Suprapubic skin (tissue), 4 donors: ENCODE measurements around the gene SCARB1. TPM values are rescaled to one million over a fixed set of nuclear protein-coding genes. Genes with fewer than 3 reads are reported as not detected.

Source experiments
- DNase-seq, 2 donors: peaks; one replicate each; pipeline ENCODE4 v3.0.0-alpha.2; 2019; ENCODE audit warnings: low spot score in 2 of 2
- H3K27ac ChIP-seq: fragments of 200-600 bp; sonication (generic); one replicate; pipeline ENCODE4 v1.5.1; 2019
- H3K27me3 ChIP-seq: fragments of 200-600 bp; sonication (generic); one replicate; pipeline ENCODE4 v1.5.1; 2019
- H3K36me3 ChIP-seq: fragments of 200-600 bp; sonication (generic); one replicate; pipeline ENCODE4 v1.5.1; 2019
- H3K4me1 ChIP-seq: fragments of 200-600 bp; sonication (generic); one replicate; pipeline ENCODE4 v1.5.1; 2019
- H3K4me3 ChIP-seq: fragments of 200-600 bp; sonication (generic); one replicate; pipeline ENCODE4 v1.5.1; 2019; ENCODE audit warnings: mild to moderate bottlenecking
- H3K9me3 ChIP-seq: fragments of 200-600 bp; sonication (generic); one replicate; pipeline ENCODE4 v1.5.1; 2019
- CTCF ChIP-seq, 2 donors: fragments of 200-600 bp in 1 of 2; fragments of 450-650 bp in 1 of 2; sonication (generic) in 1 of 2; IDR thresholded peaks; one replicate each; pipeline ENCODE4 v1.5.1; 2016 to 2019; ENCODE audit warnings: antibody characterized with exemption in 2 of 2, mild to moderate bottlenecking in 1 of 2, moderate library complexity in 1 of 2
- EP300 ChIP-seq: sonication (generic); formaldehyde crosslinking; IDR thresholded peaks from one replicate; pipeline ENCODE4 v1.6.1; 2017; ENCODE audit warnings: antibody characterized with exemption
- POLR2A ChIP-seq, 2 donors: fragments of 450-650 bp; IDR thresholded peaks; one replicate each; pipeline ENCODE4 v1.6.1; 2017; ENCODE audit warnings: antibody characterized with exemption in 2 of 2, mild to moderate bottlenecking in 2 of 2, moderate library complexity in 2 of 2
- POLR2AphosphoS5 ChIP-seq, 3 donors: sonication (generic); formaldehyde crosslinking; IDR thresholded peaks; one replicate each; pipeline ENCODE4 v1.6.1; 2017; ENCODE audit warnings: antibody characterized with exemption in 3 of 3
- WGBS: methylation state at CpG from one replicate; pipeline ENCODE4 v1.1.5; 2018; 5-methylcytosine and 5-hydroxymethylcytosine counted together
- total RNA-seq, 4 donors: library from RNA; depleted of rRNA; stranded (reverse); fragments of >200 nt; gene quantifications; one replicate each; pipeline ENCODE4 v1.1.0, GENCODE V29; 2016

Gene SCARB1
- total RNA-seq, 4 donors from 2014 or later: 25.6 to 38.1 (median 29.0) TPM

- Histone ChIP-seq H3K27ac (no peak overlapping the region), H3K4me3 (no peak overlapping the region), H3K27me3 (no peaks in the 10 kb centered on the region), H3K9me3 (no peaks in the 10 kb centered on the region), H3K4me1 (peaks cover 40% of the 10 kb centered on the region), H3K36me3 (no peaks in the 10 kb centered on the region)
- no peak for DNase-seq
- TF ChIP-seq CTCF (IDR thresholded peaks at IDR 0.05): no peak
- TF ChIP-seq POLR2A (IDR thresholded peaks at IDR 0.05): no peak
- TF ChIP-seq EP300: no peak
- TF ChIP-seq POLR2AphosphoS5 (IDR thresholded peaks at IDR 0.05): no peak
- 90% methylated on average over 5 of the region's 5 CpGs for WGBS
These were observed 92.9 kb downstream of the SCARB1 start for GRCh38 chr12:124770728-124771127.

GRCh38 chr12:124769881-124770512 lies 93.7 kb downstream of the SCARB1 start:
- Histone ChIP-seq H3K9me3 (no peaks in the 10 kb centered on the region), H3K27ac (no peak overlapping the region), H3K36me3 (no peaks in the 10 kb centered on the region), H3K27me3 (no peaks in the 10 kb centered on the region), H3K4me3 (no peak overlapping the region), H3K4me1 (peaks cover 43% of the 10 kb centered on the region)
- no peak for DNase-seq
- WGBS: 86% methylated on average over 14 of the region's 14 CpGs
- TF ChIP-seq POLR2A (IDR thresholded peaks at IDR 0.05): no peak
- no peak for TF ChIP-seq EP300
- no peak for TF ChIP-seq POLR2AphosphoS5 (IDR thresholded peaks at IDR 0.05)
- TF ChIP-seq CTCF (IDR thresholded peaks at IDR 0.05): no peak

- 62% methylated on average over 3 of the region's 3 CpGs for WGBS
- peaks cover 35% of the 10 kb centered on the region for H3K4me1 ChIP-seq
These were observed 94.5 kb downstream of the SCARB1 start for GRCh38 chr12:124769163-124769530.

GRCh38 chr12:124768452-124769162 lies 95.1 kb downstream of the SCARB1 start:
- peaks cover 5% of the 10 kb centered on the region for H3K9me3 ChIP-seq
- TF ChIP-seq EP300 (no peak), POLR2A (IDR thresholded peaks at IDR 0.05) (no peak), CTCF (IDR thresholded peaks at IDR 0.05) (no peak), POLR2AphosphoS5 (IDR thresholded peaks at IDR 0.05) (no peak)

More at GRCh38 chr12:124769163-124769530, 94.5 kb downstream of the SCARB1 start:
- H3K36me3 ChIP-seq: no peaks in the 10 kb centered on the region
- peaks cover 5% of the 10 kb centered on the region for H3K9me3 ChIP-seq
- DNase-seq: no peak
- no peak overlapping the region for H3K4me3 ChIP-seq
- H3K27ac ChIP-seq: no peak overlapping the region
- no peak for TF ChIP-seq POLR2A (IDR thresholded peaks at IDR 0.05)
- no peak for TF ChIP-seq CTCF (IDR thresholded peaks at IDR 0.05)
- no peak for TF ChIP-seq POLR2AphosphoS5 (IDR thresholded peaks at IDR 0.05)
- no peak for TF ChIP-seq EP300
- no peaks in the 10 kb centered on the region for H3K27me3 ChIP-seq

GRCh38 chr12:124767066-124767821 lies 96.4 kb downstream of the SCARB1 start:
- Histone ChIP-seq H3K27me3 (no peaks in the 10 kb centered on the region), H3K36me3 (no peaks in the 10 kb centered on the region), H3K9me3 (peaks cover 5% of the 10 kb centered on the region), H3K27ac (no peak overlapping the region), H3K4me1 (peaks cover 32% of the 10 kb centered on the region), H3K4me3 (no peak overlapping the region)
- no peak for TF ChIP-seq EP300
- TF ChIP-seq POLR2AphosphoS5 (IDR thresholded peaks at IDR 0.05): no peak
- TF ChIP-seq CTCF (IDR thresholded peaks at IDR 0.05): peak; percentile 97 to 98
- 29% methylated on average over 21 of the region's 21 CpGs for WGBS
- DNase-seq: peak; percentile 89 to 90

More at GRCh38 chr12:124768452-124769162, 95.1 kb downstream of the SCARB1 start:
- H3K36me3 ChIP-seq: no peaks in the 10 kb centered on the region
- DNase-seq: no peak
- no peak overlapping the region for H3K4me3 ChIP-seq
- peaks cover 32% of the 10 kb centered on the region for H3K4me1 ChIP-seq
- WGBS: 75% methylated on average over 11 of the region's 11 CpGs
- no peaks in the 10 kb centered on the region for H3K27me3 ChIP-seq
- no peak overlapping the region for H3K27ac ChIP-seq
